CD4-positive, alpha-beta T cell treated with Interleukin-17A for 1 hour (primary cell): ENCODE data around the gene DIS3L2.

ENCODE experiments used
- DNase-seq: peaks from one replicate; pipeline ENCODE4 v3.0.0-alpha.2; 2020

Gene DIS3L2, protein sequence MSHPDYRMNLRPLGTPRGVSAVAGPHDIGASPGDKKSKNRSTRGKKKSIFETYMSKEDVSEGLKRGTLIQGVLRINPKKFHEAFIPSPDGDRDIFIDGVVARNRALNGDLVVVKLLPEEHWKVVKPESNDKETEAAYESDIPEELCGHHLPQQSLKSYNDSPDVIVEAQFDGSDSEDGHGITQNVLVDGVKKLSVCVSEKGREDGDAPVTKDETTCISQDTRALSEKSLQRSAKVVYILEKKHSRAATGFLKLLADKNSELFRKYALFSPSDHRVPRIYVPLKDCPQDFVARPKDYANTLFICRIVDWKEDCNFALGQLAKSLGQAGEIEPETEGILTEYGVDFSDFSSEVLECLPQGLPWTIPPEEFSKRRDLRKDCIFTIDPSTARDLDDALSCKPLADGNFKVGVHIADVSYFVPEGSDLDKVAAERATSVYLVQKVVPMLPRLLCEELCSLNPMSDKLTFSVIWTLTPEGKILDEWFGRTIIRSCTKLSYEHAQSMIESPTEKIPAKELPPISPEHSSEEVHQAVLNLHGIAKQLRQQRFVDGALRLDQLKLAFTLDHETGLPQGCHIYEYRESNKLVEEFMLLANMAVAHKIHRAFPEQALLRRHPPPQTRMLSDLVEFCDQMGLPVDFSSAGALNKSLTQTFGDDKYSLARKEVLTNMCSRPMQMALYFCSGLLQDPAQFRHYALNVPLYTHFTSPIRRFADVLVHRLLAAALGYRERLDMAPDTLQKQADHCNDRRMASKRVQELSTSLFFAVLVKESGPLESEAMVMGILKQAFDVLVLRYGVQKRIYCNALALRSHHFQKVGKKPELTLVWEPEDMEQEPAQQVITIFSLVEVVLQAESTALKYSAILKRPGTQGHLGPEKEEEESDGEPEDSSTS

DNA sequence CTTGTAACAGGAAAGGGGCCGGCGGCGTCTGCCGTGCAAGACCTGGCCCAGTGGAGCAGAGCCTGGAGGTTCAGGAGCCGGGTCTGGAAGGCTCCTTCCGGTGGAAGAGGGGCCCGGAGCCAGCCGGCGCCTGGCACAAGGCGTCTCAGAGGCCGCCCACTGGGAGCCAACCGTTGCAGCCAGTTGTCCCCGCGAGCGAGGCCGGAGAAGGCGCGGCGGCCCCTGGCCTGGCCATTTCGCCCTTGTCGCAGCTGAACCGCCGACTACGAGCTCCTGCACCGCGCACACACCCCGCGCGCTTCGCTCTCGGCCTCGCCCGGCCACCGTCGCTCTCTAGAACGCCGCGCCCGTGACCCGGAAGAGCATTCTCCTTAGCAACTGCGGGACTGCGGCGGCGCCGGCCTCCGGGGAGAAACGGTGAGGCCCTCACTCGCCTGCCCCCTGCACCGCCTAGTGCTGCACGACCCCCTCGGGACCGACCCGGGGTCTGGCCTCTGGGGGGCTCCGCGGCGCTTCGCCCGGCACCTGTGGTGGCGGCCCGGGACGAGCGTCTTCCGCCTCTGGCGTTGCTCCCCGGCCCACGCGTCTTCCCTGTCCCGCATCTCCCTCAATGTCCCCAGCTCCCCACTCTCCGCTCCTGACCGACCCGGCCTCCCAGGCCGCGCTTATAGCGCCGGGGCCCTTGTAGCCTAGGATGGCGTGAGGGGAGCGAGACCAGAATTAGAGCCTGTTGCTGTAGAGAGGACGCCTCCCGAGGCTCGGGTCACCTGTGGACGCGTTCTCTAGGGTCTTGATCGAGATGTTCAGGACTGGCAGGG lies at the start of gene DIS3L2:
DIS3L2 (plus strand) TSS at position 365 of the 818 bp plus-strand sequence. CDS start 53,215 bp downstream, outside the sequence.
- peak; percentile 80 for DNase-seq

DNA sequence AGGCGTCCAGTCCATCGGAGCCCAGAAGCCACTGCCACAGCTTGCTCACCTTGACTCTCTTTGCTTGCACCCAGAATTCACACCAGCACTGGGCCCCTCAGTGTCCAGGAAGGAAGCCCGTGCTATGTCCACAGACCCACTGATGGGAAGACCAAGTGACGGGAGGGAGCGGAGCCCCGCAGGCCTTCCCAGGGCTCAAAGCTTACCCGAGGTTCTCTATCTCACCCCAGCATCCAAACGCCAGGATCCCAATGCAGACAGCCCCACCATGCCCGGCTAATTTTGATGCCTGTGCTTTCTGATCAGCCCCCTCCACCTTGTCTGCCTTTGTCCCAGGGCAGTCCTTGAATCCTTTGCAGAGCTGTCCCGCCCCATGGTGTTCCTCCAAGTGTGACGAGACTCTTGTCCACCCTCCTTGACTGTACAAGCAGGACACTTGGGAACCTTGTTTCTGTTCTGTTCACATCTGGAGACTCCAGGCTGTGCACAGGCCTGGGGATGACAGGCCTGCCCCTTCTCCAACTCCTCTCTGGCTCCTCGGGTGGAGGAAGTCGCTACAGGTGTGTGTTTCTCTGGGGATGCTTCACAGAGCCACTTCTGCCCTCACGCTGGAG lies 47.3 kb upstream of the DIS3L2 start:
- DNase-seq, result no peak

DNA sequence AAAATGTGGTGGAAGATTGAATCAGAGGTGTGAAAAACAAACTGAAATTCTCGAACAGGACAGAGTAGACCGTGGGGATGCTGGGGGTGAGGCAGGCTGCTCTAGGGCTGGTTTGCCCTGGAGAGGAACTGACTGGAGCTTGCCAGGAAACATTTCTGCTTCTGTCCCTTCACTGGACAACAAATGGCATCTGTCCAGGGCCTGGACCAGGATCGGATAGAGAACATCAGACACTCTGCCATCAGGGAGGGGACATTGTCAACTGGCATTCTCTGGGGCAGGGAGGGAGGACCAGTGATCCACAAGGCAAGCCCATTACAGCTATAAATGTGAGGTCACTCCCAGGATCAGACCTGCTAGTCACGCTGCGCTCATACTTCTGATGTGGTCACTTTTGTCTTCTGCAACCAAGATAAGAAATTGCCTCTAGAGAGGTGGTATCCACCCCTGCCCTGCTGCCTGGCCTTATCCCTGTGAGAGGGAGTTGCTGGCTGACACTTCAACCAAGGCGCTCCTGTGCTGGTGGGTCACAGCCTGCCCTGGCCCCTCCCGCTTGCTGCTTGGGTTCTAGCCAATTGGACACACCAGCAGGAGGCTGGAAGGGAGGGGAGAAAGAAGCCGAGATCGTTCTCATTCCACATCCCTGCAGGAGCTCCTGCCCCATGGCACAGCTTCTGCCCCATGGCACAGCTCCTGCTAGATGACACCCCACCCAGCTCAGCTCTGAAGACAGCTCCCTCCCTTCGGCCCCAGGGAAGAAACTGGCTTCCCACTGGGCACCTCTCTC lies 44.0 kb upstream of the DIS3L2 start:
- no peak for DNase-seq

DNA sequence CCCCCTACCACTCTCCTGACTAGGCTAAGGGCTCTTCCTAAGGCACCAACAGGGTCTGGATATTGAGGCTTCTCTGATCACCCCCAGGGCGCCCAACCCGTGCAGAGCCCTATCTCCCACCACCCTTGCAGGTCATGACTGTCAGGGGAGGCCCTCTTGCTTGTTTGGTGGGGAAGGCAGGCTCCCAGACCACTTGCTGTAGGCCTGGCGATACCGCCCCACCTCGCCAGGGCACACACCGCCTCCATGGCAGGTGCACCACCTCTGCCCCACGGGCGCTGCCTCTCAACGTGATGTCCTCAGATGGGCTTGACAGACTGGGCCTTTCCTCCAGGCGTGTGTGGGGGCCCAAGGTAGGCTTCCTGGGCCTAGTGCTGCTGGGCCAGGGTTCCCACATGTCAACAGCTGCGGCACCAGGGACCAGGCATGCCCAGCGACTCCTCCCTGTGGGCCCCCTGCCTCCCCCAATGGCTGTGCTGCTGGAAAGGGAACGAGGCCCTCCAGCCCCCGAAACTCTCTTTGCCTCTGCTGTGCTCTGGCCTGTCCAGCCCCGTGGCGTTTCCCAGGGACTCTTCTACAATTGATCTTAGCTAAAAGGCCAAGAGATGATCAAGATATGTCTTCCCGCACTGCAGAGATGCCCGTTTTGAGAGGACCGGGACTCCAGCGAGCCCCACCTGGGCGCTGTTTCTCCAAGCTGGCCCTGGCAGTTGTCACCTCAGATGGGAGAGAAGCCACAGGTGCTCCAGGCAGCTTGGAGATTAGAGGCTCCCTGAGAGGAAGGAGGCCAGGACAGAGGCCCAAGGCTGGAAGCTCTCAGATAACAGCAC lies 42.8 kb upstream of the DIS3L2 start:
- DNase-seq, result no peak

DNA sequence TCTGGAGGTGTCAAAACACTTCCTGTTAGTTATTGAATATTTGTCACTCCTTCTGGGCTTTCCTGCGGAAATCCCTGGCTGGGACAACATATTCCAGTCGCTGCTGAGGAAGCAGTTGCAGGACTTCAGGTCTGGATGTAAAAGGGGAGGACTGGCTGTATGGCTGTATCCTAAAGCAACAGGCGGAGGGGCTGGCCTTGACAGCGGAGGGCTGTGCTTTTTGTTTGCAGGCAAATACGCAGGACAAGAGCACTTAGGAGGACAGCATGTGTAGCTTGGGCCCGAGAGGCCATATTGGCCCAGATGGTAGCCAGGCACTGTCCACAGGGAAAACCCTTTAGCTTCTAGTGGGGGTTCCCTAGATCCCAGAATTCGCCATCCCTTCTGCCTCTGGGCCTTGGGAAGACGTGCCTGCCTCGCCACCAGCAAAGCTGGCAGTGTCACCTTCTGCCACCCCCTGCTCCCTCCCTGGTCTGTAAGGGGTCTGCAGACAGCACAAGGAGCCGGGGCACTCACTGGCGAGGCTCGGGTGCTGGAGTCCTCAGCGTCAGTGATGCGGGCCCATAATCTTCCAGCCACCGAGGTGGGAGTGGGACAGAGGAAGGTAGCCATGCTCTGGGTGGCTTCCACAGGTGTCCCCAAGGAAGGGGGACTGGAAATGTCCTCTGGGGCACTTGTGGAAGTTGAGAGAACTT lies 42.0 kb upstream of the DIS3L2 start:
- DNase-seq, result no peak

DNA sequence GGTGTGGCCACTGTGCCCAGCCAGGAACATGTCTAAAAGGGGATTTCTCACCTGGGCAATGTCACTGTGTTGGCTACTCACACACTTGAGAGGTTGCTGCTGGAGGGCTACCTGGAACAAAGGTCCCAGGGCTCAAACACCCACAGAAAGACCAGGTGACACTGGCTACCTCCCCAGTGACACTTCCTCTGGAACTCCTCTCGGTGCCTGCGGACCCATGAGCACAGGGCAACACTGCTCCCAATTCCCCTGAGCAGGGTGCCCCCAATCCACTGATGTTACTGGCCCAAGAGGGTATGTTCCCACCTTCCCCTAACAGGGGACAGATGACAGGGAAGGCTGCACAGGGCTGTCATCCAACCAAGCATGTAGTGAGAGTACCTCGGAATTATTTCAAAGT lies 41.1 kb upstream of the DIS3L2 start:
- no peak for DNase-seq

DNA sequence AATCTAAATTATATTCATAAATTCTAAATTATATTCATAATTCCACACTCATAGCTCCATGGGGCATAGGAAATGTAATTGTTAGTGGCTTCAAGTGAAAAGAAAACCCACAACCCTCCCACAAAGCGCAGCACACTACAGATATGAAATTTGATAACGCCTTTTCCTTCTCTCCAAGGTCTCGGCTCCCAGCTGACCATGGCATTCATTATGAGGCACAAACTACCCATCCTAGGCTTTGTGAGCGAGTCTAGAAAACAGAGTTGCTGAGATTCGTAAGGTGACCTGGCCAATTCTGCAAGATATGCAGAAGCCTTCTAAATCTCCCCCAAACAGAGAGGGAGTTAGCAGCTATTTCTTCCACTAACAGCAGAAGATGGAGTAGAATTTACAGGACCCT lies 40.7 kb upstream of the DIS3L2 start:
- DNase-seq, result no peak

DNA sequence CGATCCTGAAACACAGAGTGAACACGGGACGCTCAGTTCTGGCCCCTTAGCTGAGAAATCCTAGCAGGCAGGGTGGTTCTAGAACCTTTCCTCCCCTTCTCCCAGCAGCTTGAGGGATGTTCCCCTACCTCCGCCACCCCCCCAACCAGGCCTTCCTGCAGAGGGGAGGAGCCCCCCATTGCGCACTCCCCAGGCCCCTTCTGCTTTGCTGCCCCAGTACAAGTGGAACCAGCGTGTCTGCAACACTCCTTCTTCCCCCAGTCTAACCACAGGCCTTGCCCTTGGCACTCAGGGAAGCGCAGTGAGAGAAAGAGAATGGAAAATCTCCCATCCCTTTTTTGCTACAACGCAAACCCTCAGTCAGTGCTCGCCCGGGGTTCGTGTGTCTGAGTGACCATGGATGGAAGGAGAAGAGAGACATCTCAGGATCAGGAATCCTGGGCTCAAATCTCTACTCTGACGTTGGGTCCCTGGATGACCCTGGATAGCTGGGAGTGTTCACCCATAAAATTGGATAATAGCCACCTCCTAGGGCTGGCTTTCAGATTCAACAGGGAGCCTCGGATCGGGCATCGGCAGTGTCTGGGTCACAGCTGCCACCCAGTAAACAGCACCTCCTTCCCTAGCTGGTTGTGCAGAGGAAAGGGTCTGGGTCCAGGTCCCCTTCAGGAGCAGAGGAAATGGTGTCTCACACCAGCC lies 39.1 kb upstream of the DIS3L2 start:
- DNase-seq, result no peak

DNA sequence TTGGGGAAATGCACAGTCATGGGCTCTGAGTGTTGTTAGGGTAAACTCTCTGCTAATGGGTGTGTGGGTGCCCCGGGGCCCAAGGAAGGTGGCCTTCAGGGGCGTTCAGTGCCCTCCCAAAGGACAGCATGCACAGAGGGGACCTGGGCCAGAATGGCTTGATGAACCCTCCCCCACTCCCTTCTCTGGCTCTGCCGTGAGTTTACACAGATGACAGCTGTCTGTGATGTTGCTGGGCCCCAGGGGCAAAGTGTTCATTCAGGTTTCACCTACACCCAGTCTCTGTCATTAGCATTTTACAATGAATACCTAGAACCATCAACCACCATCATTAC lies 38.5 kb upstream of the DIS3L2 start:
- DNase-seq, result no peak

DNA sequence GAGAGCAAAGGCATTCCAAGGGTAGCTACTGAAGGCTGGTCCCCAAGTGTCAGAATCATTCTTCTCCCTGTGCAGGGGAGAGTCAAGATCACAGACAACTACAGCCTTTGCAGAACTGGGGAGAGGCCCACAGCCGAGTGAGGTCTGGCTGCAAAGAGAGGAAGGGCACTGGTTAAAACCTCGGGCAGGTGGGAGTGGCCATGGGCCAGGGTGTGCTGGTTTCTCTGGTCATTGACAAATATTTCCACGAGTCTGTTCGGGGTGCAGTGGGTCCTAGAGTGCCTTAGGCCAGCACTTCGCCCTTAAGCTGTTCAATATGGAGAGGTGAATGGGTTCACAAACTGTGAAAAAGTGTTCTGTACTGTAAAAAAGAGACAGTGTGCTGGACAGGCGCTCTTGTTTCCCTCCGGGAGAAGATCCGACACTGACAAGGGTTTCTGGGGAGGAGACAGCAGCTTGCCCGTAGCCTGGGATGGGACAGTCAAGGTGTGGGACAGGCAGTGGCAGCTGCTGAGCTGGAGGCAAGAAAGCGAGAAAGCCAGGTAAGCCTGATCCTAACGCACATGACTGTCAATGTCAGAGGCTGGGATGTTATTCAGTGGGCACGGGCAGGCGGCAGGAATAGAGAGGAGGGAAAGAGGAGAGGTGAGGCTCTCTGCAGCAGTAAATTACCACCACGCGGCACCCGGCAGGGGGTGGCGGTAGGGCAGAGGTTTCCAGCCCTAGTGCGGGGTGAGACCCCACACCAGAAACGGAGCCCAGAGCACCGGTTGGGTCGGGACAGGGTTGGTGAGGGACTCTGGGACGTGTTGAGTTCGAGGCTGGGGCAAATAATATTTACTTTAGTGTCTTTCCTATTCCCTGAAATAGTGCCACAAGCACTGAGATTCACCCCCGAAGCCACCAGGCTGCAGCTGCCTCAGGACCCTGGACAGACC lies 37.3 kb upstream of the DIS3L2 start:
- no peak for DNase-seq

DNA sequence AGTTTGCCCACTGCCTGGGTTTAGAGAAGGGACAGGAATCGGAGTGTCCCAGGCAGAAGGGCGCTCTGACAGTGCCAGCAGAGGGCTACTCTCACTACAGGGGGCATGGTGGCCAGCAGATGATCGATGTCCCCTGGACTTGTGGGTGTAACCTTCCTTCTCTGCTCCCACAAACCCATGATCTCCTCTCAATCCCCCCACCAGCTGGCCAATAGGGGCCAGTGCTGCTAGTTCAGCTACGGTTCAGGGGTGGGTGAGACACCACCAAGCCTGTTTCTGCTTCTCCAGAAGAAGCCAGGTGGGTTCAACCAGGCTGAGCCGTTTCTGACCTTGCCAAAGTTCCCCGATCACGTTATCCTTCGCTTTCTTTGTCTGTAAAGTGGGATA lies 36.6 kb upstream of the DIS3L2 start:
- no peak for DNase-seq

DNA sequence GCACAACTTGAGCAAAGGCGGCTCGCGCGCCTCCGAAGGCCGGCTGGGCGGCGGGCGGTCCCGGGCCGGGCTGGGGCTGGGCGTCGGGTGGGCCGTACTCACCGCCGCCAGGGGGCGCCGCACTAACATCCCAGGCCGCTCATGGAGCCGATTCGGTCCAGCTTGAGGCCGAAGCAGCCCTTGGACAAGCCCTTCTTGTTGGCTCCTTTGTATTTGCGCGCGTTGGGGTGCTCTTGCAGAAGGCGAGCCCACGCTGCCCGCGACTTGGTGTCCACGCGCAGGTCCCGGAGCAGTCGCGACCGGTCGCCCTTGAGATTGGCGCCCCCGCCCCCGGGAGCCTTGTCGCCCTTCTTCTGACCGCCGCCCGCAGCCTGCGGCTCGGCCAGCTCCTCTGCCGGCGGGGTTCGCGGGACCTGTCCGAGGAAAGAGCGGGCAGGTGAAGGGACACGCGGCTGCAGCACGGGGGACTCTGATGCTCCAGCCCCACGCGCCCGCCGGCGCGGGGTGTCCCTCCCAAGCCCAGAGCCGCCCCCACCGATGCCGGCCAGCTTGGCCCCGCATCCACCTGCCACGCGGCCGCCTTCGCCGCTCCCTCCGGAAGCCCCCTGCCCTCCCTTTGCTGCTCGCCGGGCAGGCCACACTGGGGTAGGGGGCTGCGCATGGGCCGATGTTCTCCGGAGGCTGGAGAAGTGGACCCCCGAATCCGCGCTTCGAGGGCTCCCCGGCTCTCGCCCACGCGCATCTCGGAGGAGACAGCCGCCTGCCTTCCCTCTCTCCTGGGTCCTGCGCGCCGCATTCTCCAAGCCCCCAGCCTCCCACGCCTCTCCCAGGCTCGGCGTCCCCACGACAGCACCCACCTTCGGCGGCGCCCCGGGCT lies 36.0 kb upstream of the DIS3L2 start:
- DNase-seq, result peak; percentile 61

DNA sequence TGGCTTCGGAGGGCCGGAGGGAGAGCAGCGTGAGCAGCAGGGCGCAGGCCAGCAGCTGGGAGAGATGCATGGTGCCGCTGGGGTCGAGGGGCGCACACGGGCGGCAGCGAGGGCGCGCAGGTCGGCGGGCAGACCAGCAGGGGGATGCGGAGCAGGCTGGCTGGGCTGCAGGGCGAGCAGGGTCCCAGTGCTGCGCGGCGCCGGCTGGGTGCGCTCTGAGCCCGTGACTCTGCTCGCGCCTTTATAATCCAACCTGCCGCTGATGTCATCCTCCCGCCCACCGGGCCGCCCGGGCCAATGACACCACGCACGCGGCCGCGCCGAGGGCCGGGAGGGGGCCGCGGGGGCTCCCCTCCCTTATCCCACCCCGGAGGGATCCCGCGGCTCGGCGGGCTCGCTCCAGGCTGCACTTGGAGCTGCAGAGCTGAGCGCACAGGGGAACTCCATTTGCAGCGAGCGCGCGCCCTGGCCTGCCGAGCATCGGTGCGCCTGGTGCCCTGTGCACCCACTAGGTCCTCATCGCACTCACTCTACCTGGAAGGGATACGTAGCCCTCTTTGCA lies 35.3 kb upstream of the DIS3L2 start, which contains the start of gene NPPC:
NPPC (minus strand) TSS at position 217 of the 562 bp plus-strand sequence; CDS start at position 70, 147 bp downstream.
- peak; percentile 41 for DNase-seq

DNA sequence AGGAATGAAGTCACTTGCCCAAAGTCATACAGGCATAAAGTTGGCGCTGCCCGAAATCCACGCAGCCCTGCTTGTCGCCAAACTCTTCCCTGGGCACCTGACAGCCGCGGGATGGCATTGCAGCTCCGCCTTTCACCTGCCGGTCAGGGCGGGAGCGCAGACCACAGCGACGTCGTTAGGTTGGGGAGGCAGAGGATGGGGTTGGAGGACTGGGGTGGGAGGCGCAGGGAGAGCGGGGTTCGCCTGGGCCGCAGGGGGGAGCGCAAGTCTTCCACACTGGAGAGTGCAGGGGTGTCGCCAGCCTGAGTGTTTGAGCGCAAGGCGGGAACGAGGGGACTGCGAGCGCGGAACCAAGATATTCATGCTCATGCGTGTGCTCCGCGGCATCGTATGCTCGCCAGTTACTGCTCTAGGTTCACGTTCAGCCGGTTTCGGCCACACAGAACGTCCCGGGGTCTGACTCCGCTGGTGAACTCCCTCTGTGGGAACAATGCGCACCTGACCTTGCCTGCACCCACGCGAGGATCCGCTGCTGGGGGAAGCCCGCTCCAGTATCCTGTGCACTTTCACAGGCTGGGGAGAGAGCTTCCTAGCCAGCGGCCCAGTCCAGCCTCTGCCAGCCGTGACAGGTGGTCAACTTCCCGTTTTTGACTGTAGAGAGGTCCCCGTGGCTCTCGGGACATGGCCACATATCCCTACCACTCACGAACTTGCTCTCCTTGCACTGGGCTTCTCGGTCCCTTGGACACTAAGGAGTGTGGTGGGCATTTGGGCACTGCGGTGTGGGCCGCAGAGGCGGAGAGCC lies 34.5 kb upstream of the DIS3L2 start:
- no peak for DNase-seq

DNA sequence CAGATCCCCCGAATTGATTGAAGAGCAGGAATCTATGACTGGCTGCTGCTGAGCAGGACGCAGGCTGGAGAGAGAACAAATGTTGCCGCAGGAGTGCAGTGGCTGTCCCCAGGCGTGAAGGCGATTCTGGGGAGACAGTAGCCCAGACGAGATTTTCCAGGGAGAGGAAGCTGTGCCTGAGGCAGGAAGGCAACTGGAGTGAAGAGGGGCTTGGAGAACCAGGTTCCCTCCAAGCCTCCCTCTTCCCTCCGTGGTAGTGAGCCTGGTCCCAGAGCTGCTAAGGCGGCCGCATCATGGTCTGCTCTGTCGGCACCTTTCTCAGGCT lies 34.0 kb upstream of the DIS3L2 start:
- DNase-seq, result no peak

DNA sequence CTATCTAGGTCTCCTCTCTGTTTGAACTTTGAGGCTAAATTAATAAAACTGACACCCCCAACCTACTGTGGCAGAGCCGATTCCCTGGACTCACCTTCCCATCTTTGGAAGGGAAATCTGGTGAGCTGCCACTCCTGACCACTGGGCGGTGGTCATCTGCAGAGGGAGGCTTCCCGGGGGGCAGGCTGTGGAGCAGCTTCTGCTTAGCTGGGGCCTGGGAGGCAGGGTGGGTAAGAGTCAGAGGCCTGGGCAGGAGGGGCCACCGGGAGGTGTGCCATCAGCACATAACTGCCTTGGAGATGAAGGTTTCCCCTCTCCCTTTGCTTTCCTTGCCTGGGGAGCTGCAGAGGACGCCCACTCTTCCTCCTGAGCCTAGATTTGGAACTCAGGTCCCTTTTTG lies 33.0 kb upstream of the DIS3L2 start:
- DNase-seq, result no peak
